Measurements from ENCODE around the gene TOR1B.

- TF ChIP-seq POLR2AphosphoS5 (IDR thresholded peaks at IDR 0.05; ENCODE audit: insufficient read depth in 1 of 2, low read depth in 1 of 2) (peak; percentile 10 to 67), CTCF (IDR thresholded peaks at IDR 0.05) (no peak)
Observed at GRCh38 chr9:129761293-129761900, 41.6 kb upstream of the TOR1B start.

All from vagina (tissue), 2 donors.